ENCODE measurements around the gene GALNT2. TPM values are rescaled to one million over a fixed set of nuclear protein-coding genes. Genes with fewer than 3 reads are reported as not detected.

Gene GALNT2
- total RNA-seq, 1 experiment from 2014 or later: 114 TPM

DNA sequence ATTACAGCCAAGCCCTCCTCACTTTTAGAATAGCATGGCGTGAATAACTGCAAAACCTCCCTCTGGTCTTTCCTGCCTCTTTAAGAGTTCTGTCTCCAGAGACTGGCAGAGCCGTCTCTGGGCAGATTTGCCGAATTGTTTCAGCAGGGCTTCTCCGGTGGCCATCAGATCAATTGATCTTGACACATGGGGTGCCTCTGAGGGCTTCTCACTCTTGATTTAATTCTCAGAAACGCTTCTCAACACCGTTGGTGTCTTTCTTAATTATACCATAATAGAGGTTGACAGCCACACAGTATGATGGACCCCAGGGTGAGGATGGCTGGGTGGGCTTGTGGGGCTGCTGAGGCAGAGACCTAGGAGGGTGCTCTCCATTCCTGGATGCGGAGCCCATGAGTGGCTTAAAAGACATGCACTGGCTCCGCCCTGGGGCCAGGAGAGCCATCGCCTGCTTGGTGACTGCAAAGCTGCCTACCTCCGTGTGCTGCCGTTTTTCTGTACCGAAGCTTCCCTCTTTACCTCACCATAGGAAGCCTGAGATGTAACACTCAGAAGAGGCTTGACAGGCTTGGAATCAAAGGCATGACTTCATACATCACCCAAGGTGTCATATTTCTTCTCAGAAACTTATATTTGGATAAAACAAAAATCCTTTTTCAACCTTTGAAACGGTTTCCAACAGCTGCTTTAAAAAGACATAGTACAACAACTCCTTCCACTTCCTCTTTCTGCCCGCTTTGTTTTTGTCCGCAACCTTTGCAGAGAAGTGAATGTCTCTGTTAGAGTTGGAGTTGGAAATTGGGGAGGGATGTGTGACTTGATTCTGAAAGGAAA lies 82.9 kb downstream of the GALNT2 start:
- TF ChIP-seq, protein P1, sequence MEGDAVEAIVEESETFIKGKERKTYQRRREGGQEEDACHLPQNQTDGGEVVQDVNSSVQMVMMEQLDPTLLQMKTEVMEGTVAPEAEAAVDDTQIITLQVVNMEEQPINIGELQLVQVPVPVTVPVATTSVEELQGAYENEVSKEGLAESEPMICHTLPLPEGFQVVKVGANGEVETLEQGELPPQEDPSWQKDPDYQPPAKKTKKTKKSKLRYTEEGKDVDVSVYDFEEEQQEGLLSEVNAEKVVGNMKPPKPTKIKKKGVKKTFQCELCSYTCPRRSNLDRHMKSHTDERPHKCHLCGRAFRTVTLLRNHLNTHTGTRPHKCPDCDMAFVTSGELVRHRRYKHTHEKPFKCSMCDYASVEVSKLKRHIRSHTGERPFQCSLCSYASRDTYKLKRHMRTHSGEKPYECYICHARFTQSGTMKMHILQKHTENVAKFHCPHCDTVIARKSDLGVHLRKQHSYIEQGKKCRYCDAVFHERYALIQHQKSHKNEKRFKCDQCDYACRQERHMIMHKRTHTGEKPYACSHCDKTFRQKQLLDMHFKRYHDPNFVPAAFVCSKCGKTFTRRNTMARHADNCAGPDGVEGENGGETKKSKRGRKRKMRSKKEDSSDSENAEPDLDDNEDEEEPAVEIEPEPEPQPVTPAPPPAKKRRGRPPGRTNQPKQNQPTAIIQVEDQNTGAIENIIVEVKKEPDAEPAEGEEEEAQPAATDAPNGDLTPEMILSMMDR (IDR thresholded peaks at IDR 0.05; ENCODE audit: unreplicated experiment): no peak
- Mint-ChIP-seq H3K4me1 (ENCODE audit: insufficient read depth, unreplicated experiment) (peaks cover 24% of the 10 kb centered on the region), H3K4me3 (ENCODE audit: unreplicated experiment) (no peak overlapping the region), H3K36me3 (ENCODE audit: insufficient read depth, unreplicated experiment) (no peaks in the 10 kb centered on the region), H3K27ac (ENCODE audit: low read depth, unreplicated experiment) (no peak overlapping the region), H3K9me3 (ENCODE audit: unreplicated experiment) (no peaks in the 10 kb centered on the region), H3K27me3 (ENCODE audit: insufficient read depth, unreplicated experiment) (no peaks in the 10 kb centered on the region)
- DNase-seq (ENCODE audit: unreplicated experiment): no peak
- intact Hi-C loops (cut with micrococcal nuclease): no loop called here
- CTCF ChIA-PET: interaction anchor here (0.6 kb wide), 1 partner anchor 74 kb away, joined by 3 read pairs; no protein-coding TSS in a partner anchor
- POLR2A ChIA-PET: no interaction called here
- BruUV-seq (replicated peaks): no TSS peak

- ChIA-PET CTCF (no interaction called here), POLR2A (no interaction called here)
- H3K9me3 Mint-ChIP-seq (ENCODE audit: unreplicated experiment): no peaks in the 10 kb centered on the region
- DNase-seq (ENCODE audit: unreplicated experiment): no peak
- no peak overlapping the region for H3K27ac Mint-ChIP-seq (ENCODE audit: low read depth, unreplicated experiment)
- TF ChIP-seq, protein P1 (IDR thresholded peaks at IDR 0.05; ENCODE audit: unreplicated experiment): no peak
- H3K27me3 Mint-ChIP-seq (ENCODE audit: insufficient read depth, unreplicated experiment): no peaks in the 10 kb centered on the region
- peaks cover 26% of the 10 kb centered on the region for H3K4me1 Mint-ChIP-seq (ENCODE audit: insufficient read depth, unreplicated experiment)
- no TSS peak for BruUV-seq (replicated peaks)
- H3K36me3 Mint-ChIP-seq (ENCODE audit: insufficient read depth, unreplicated experiment): no peaks in the 10 kb centered on the region
- H3K4me3 Mint-ChIP-seq (ENCODE audit: unreplicated experiment): no peak overlapping the region
- intact Hi-C loops (cut with micrococcal nuclease): no loop called here
Observed at GRCh38 chr1:230150615-230151014, 83.6 kb downstream of the GALNT2 start.

- H3K27me3 Mint-ChIP-seq (ENCODE audit: insufficient read depth, unreplicated experiment): no peaks in the 10 kb centered on the region
- H3K27ac Mint-ChIP-seq (ENCODE audit: low read depth, unreplicated experiment): no peak overlapping the region
- TF ChIP-seq, protein P1 (IDR thresholded peaks at IDR 0.05; ENCODE audit: unreplicated experiment): no peak
- peaks cover 32% of the 10 kb centered on the region for H3K4me1 Mint-ChIP-seq (ENCODE audit: insufficient read depth, unreplicated experiment)
- H3K9me3 Mint-ChIP-seq (ENCODE audit: unreplicated experiment): no peaks in the 10 kb centered on the region
- BruUV-seq (replicated peaks): no TSS peak
- no peak for DNase-seq (ENCODE audit: unreplicated experiment)
- H3K36me3 Mint-ChIP-seq (ENCODE audit: insufficient read depth, unreplicated experiment): no peaks in the 10 kb centered on the region
- POLR2A ChIA-PET: no interaction called here
- H3K4me3 Mint-ChIP-seq (ENCODE audit: unreplicated experiment): no peak overlapping the region
- intact Hi-C loops (cut with micrococcal nuclease): no loop called here
- CTCF ChIA-PET: interaction anchor here (0.6 to 1.1 kb wide), 3 partner anchors 16 to 59 kb away, joined by 3 read pairs; no protein-coding TSS in a partner anchor
Observed at GRCh38 chr1:230151924-230152468, 85.0 kb downstream of the GALNT2 start.

DNA sequence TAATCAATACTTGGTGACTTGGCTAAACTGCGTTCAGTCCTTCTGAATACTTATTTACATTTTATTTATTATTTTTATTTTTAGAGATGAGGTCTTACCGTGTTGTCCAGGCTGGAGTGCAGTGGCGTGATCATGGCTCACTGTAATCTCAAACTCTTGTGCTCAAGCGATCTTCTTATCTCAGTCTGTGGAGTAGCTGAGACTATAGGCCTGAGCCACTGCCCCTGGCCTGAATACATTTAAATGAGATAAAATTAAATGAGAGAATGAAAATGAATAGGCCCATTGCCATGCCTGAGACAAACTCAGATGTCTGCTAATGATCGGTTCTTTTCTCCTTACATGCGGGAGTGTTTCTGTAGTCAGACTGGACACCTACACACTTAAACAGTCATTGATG lies 86.0 kb downstream of the GALNT2 start:
- no peak for DNase-seq (ENCODE audit: unreplicated experiment)
- ChIA-PET POLR2A (interaction anchor here (1.4 to 1.6 kb wide), 2 partner anchors 14 to 48 kb away, joined by 6 to 8 read pairs; no protein-coding TSS in a partner anchor), CTCF (interaction anchor here (0.7 to 1.7 kb wide), 5 partner anchors 9 to 486 kb away, joined by 3 to 5 read pairs (median 3); no protein-coding TSS in a partner anchor)
- Mint-ChIP-seq H3K4me1 (ENCODE audit: insufficient read depth, unreplicated experiment) (peaks cover 32% of the 10 kb centered on the region), H3K27ac (ENCODE audit: low read depth, unreplicated experiment) (no peak overlapping the region), H3K4me3 (ENCODE audit: unreplicated experiment) (no peak overlapping the region), H3K27me3 (ENCODE audit: insufficient read depth, unreplicated experiment) (no peaks in the 10 kb centered on the region), H3K36me3 (ENCODE audit: insufficient read depth, unreplicated experiment) (no peaks in the 10 kb centered on the region), H3K9me3 (ENCODE audit: unreplicated experiment) (no peaks in the 10 kb centered on the region)
- TF ChIP-seq, protein P1 (IDR thresholded peaks at IDR 0.05; ENCODE audit: unreplicated experiment): no peak
- intact Hi-C loops (cut with micrococcal nuclease): no loop called here
- BruUV-seq (replicated peaks): no TSS peak
